MM.1S (cell line): ENCODE data around the gene THRB.

Experiments
- DNase-seq: peaks from one replicate; pipeline ENCODE4 v3.0.0-alpha.2; 2015
- H2AFZ ChIP-seq: fragments of 300-600 bp; sonication (generic); 2 replicates; pipeline ENCODE4 v1.6.0; 2016; ENCODE audit warnings: antibody characterized with exemption, low read length
- H3F3A ChIP-seq: fragments of 300-600 bp; sonication (generic); 2 replicates; pipeline ENCODE4 v1.6.1; 2016; ENCODE audit warnings: mild to moderate bottlenecking, antibody characterized with exemption, low read length, moderate library complexity, mixed read lengths; ENCODE audit not compliant: insufficient read depth
- H3K27ac ChIP-seq: fragments of 300-600 bp; sonication (generic); 2 replicates; pipeline ENCODE4 v1.5.1; 2016; ENCODE audit warnings: mild to moderate bottlenecking, low read length
- H3K27me3 ChIP-seq: fragments of 300-600 bp; sonication (generic); replicated peaks from 2 replicates; pipeline ENCODE4 v1.6.0; 2016; ENCODE audit warnings: low read length; ENCODE audit not compliant: insufficient read depth
- H3K36me3 ChIP-seq: fragments of 300-600 bp; sonication (generic); replicated peaks from 2 replicates; pipeline ENCODE4 v1.6.1; 2016; ENCODE audit warnings: mild to moderate bottlenecking, low read length, mixed read lengths; ENCODE audit not compliant: insufficient read depth
- H3K4me1 ChIP-seq: fragments of 300-600 bp; sonication (generic); 2 replicates; pipeline ENCODE4 v1.6.1; 2016; ENCODE audit warnings: low read length, mixed read lengths
- H3K4me2 ChIP-seq: fragments of 300-600 bp; sonication (generic); 2 replicates; pipeline ENCODE4 v1.6.0; 2016; ENCODE audit warnings: low read depth, low read length
- H3K4me3 ChIP-seq: fragments of 300-600 bp; sonication (generic); 2 replicates; pipeline ENCODE4 v1.5.1; 2016; ENCODE audit warnings: low read length, mixed read lengths
- H3K79me2 ChIP-seq: fragments of 300-600 bp; sonication (generic); 2 replicates; pipeline ENCODE4 v1.6.1; 2016; ENCODE audit warnings: mixed run types, low read length, mixed read lengths
- H3K9ac ChIP-seq: fragments of 300-600 bp; sonication (generic); 2 replicates; pipeline ENCODE4 v1.6.1; 2016; ENCODE audit warnings: low read length, mixed read lengths
- H3K9me2 ChIP-seq: fragments of 300-600 bp; sonication (generic); replicated peaks from 2 replicates; pipeline ENCODE4 v1.6.1; 2016; ENCODE audit warnings: mild to moderate bottlenecking, low read length, mixed read lengths; ENCODE audit not compliant: insufficient read depth
- H3K9me3 ChIP-seq: fragments of 300-600 bp; sonication (generic); replicated peaks from 2 replicates; pipeline ENCODE4 v1.6.1; 2016; ENCODE audit warnings: mild to moderate bottlenecking, low read length, mixed read lengths; ENCODE audit not compliant: insufficient read depth
- H4K20me1 ChIP-seq: fragments of 300-600 bp; sonication (generic); 2 replicates; pipeline ENCODE4 v1.6.1; 2016; ENCODE audit warnings: mild to moderate bottlenecking, low read length, moderate library complexity, mixed read lengths; ENCODE audit not compliant: insufficient read depth
- EZH2 ChIP-seq: fragments of 300-600 bp; sonication (generic); optimal IDR thresholded peaks from 2 replicates; pipeline ENCODE3; 2017; ENCODE audit warnings: low read depth, mild to moderate bottlenecking, antibody characterized with exemption, low read length, mixed read lengths
- EZH2phosphoT487 ChIP-seq: fragments of 300-600 bp; sonication (generic); IDR thresholded peaks from 2 replicates; pipeline ENCODE4 v1.6.1; 2018; ENCODE audit warnings: antibody characterized with exemption, low read length
- TF ChIP-seq, protein P1 (sequence below): fragments of 300-600 bp; sonication (generic); IDR thresholded peaks from 2 replicates; pipeline ENCODE4 v1.5.1; 2016; ENCODE audit warnings: antibody characterized with exemption, low read length, mixed read lengths

Gene THRB

DNA sequence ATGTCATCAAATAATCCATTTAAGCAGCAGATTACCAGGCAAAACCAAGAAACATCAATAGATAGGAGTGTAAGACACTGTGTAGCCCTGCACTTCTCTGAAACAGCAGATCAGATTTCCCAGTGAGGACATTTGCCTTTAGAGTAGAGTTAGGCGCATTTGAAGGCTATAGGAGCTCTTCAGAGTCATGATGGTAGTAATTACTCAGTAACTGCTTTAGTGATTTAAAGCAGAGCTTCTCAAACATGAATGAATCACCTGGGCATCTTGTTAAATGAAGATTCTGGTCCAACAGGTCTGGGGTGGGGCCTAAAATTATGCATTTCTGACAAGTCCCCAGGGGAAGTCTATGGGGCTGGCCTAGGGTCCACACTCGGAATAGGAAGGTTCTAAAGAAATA, 36.9 kb downstream of the THRB start:
- no peak overlapping the region for H3K27ac ChIP-seq
- TF ChIP-seq EZH2phosphoT487: no peak
- TF ChIP-seq, protein P1, sequence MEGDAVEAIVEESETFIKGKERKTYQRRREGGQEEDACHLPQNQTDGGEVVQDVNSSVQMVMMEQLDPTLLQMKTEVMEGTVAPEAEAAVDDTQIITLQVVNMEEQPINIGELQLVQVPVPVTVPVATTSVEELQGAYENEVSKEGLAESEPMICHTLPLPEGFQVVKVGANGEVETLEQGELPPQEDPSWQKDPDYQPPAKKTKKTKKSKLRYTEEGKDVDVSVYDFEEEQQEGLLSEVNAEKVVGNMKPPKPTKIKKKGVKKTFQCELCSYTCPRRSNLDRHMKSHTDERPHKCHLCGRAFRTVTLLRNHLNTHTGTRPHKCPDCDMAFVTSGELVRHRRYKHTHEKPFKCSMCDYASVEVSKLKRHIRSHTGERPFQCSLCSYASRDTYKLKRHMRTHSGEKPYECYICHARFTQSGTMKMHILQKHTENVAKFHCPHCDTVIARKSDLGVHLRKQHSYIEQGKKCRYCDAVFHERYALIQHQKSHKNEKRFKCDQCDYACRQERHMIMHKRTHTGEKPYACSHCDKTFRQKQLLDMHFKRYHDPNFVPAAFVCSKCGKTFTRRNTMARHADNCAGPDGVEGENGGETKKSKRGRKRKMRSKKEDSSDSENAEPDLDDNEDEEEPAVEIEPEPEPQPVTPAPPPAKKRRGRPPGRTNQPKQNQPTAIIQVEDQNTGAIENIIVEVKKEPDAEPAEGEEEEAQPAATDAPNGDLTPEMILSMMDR: no peak
- no peak for TF ChIP-seq EZH2
- H3K27me3 ChIP-seq: no peaks in the 10 kb centered on the region
- H3K4me3 ChIP-seq: no peak overlapping the region
- no peaks in the 10 kb centered on the region for H4K20me1 ChIP-seq
- H3K79me2 ChIP-seq: no peaks in the 10 kb centered on the region
- no peaks in the 10 kb centered on the region for H3K9me2 ChIP-seq
- H3K9ac ChIP-seq: no peak overlapping the region
- H3K9me3 ChIP-seq: no peaks in the 10 kb centered on the region
- H3K4me1 ChIP-seq: no peaks in the 10 kb centered on the region
- H2AFZ ChIP-seq: no peak overlapping the region
- H3K4me2 ChIP-seq: no peak overlapping the region
- H3F3A ChIP-seq: no peaks in the 10 kb centered on the region
- no peaks in the 10 kb centered on the region for H3K36me3 ChIP-seq
- no peak for DNase-seq

DNA sequence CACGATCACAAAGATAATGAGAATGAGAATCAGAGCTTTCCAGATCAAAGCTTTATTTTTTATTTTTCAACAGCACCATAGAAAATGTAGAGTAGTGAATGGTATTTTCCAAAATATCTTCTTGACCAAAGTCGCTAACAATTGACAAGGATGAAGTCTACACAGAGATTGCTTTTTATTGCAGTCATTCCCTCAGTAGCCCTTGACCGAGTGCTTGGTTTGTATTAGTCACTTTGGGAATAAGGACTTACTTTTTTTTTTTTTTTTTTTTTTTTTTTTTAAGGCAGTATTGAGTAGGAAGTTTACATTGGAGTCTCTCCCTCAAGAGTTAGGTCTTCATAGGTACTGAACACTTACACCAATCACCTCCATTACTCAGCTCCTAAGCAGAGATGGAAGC, 39.8 kb downstream of the THRB start:
- Histone ChIP-seq H3K27ac (no peak overlapping the region), H3K4me2 (no peak overlapping the region), H3K9me2 (no peaks in the 10 kb centered on the region), H4K20me1 (no peaks in the 10 kb centered on the region), H3K36me3 (no peaks in the 10 kb centered on the region), H3F3A (no peaks in the 10 kb centered on the region), H3K4me1 (no peaks in the 10 kb centered on the region), H3K79me2 (no peaks in the 10 kb centered on the region), H3K9ac (no peak overlapping the region), H3K27me3 (no peaks in the 10 kb centered on the region), H3K9me3 (no peaks in the 10 kb centered on the region), H3K4me3 (no peak overlapping the region), H2AFZ (no peak overlapping the region)
- no peak for DNase-seq
- TF ChIP-seq, protein P1: no peak
- TF ChIP-seq EZH2phosphoT487 (no peak), EZH2 (no peak)

DNA sequence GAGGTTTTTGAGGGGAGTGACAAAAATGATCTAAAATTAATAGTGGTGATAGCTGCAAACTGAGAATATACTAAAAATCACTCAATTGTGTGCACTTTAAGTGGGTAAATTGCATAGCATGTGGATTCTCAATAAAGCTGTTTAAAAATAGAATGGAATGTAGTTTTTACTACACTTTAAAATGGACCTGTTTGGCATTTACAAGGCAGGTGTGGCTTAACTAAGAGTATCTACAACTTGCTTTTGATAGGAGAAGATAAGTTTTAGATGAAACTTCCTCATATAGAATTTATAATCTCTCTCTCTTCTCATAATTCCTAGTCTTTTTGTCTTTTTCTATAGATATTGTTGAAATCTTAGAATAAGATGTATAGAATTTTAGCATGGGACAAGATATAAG, 40.3 kb downstream of the THRB start:
- H4K20me1 ChIP-seq: no peaks in the 10 kb centered on the region
- no peak overlapping the region for H3K9ac ChIP-seq
- H3F3A ChIP-seq: no peaks in the 10 kb centered on the region
- H3K4me3 ChIP-seq: no peak overlapping the region
- H3K79me2 ChIP-seq: no peaks in the 10 kb centered on the region
- no peaks in the 10 kb centered on the region for H3K9me2 ChIP-seq
- no peak overlapping the region for H3K27ac ChIP-seq
- DNase-seq: no peak
- no peak overlapping the region for H3K4me2 ChIP-seq
- no peaks in the 10 kb centered on the region for H3K36me3 ChIP-seq
- no peaks in the 10 kb centered on the region for H3K4me1 ChIP-seq
- H2AFZ ChIP-seq: no peak overlapping the region
- TF ChIP-seq EZH2: no peak
- TF ChIP-seq, protein P1: no peak
- TF ChIP-seq EZH2phosphoT487: no peak
- H3K9me3 ChIP-seq: no peaks in the 10 kb centered on the region
- H3K27me3 ChIP-seq: no peaks in the 10 kb centered on the region
